LHCN-M2 (cell line): ENCODE data around the gene XBP1. TPM values are rescaled to one million over a fixed set of nuclear protein-coding genes. Genes with fewer than 3 reads are reported as not detected.
A peak's percentile ranks its signal among the peaks of the same experiment; 100 is the strongest.
"Not testable (repeated sequence)": the region's sequence is repeated elsewhere in the genome, so short reads cannot be mapped to it uniquely, and the experiment has no call there.

Experiments used
- DNase-seq: peaks from one replicate; pipeline ENCODE4 v3.0.0-alpha.2; 2012; ENCODE audit warnings: low read depth
- total RNA-seq: library from RNA; depleted of rRNA; stranded (reverse); fragments of >200 nt; gene quantifications from 2 replicates; pipeline ENCODE4 v1.2.3, GENCODE V29; 2014; rRNA removed

The XBP1 gene
- total RNA-seq, 1 experiment from 2014 or later: 83.4 TPM

GRCh38 chr22:28754512-28754911, 45.9 kb downstream of the XBP1 start:
- not testable (repeated sequence) for DNase-seq

DNA sequence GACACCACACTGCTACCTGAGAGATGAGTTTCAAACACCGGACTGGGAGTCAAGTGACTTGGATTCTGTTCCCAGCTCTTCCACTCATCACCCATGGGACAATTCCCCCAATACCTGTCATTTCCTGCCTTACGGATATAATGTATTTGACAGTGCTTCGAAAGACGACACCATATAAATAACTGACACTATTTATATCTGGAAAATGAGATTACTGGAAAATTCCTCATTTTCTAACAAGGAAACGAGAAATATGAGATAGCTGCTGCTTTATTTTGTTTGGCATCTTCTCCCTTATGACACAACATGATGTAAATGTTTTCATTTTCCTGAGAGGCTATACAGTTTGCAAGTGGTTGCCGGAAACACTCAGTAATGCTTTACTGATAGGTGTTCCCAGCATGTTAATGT, 49.9 kb downstream of the XBP1 start:
- DNase-seq: peak; percentile 79

Other genes starting within 250 kb of the XBP1 start
- gene TTC28, start 120.7 kb downstream of the XBP1 start, total RNA-seq: 7.1 and 8.0 TPM in 2 replicates
- 25.8 and 34.5 TPM in 2 replicates for gene CHEK2, start 58.7 kb downstream of the XBP1 start, total RNA-seq
- 23.9 and 26.2 TPM in 2 replicates for gene HSCB, start 58.5 kb downstream of the XBP1 start, total RNA-seq
- 18.3 and 20.5 TPM in 2 replicates for gene CCDC117, start 27.9 kb downstream of the XBP1 start, total RNA-seq
- 6.3 and 6.5 TPM in 2 replicates for gene ZNRF3, start 83.0 kb upstream of the XBP1 start, total RNA-seq